DOHH2 (cell line): ENCODE data around the gene SDHA.
"Not testable (repeated sequence)": the region's sequence is repeated elsewhere in the genome, so short reads cannot be mapped to it uniquely, and the experiment has no call there.

Experiments
- H3F3A ChIP-seq: fragments of 200-600 bp; sonication (generic), shearing (Covaris generic); 2 replicates; pipeline ENCODE4 v1.6.0; 2016; ENCODE audit warnings: antibody characterized with exemption, mild to moderate bottlenecking; ENCODE audit not compliant: control insufficient read depth, insufficient read depth
- H3K27ac ChIP-seq: fragments of 200-600 bp; sonication (generic); 2 replicates; pipeline ENCODE4 v1.5.1; 2014; ENCODE audit warnings: low read depth, mild to moderate bottlenecking, low read length, moderate library complexity
- H3K27me3 ChIP-seq: fragments of 200-600 bp; sonication (generic); 2 replicates; pipeline ENCODE4 v1.6.1; 2014; ENCODE audit warnings: mild to moderate bottlenecking, low read length, mixed read lengths; ENCODE audit not compliant: control insufficient read depth
- H3K36me3 ChIP-seq: fragments of 200-600 bp; sonication (generic); 2 replicates; pipeline ENCODE4 v1.6.1; 2014; ENCODE audit warnings: mild to moderate bottlenecking, low read length, moderate library complexity, mixed read lengths; ENCODE audit not compliant: control insufficient read depth
- H3K4me1 ChIP-seq: fragments of 200-600 bp; sonication (generic); 2 replicates; pipeline ENCODE4 v1.6.1; 2014; ENCODE audit warnings: mild to moderate bottlenecking, low read length, mixed read lengths; ENCODE audit not compliant: control insufficient read depth
- H3K4me2 ChIP-seq: fragments of 200-600 bp; sonication (generic); 2 replicates; pipeline ENCODE4 v1.6.0; 2014; ENCODE audit warnings: mild to moderate bottlenecking, low read length, moderate library complexity
- H3K4me3 ChIP-seq: fragments of 200-600 bp; sonication (generic); 2 replicates; pipeline ENCODE4 v1.5.1; 2014; ENCODE audit warnings: mild to moderate bottlenecking, low read length, mixed read lengths
- H3K79me2 ChIP-seq: fragments of 200-600 bp; sonication (generic); 2 replicates; pipeline ENCODE4 v1.6.1; 2014; ENCODE audit warnings: mild to moderate bottlenecking, low read length, mixed read lengths; ENCODE audit not compliant: control insufficient read depth
- H3K9me2 ChIP-seq: fragments of 200-600 bp; sonication (generic); replicated peaks from 2 replicates; pipeline ENCODE4 v1.6.1; 2014; ENCODE audit warnings: mild to moderate bottlenecking, low read length, mixed read lengths; ENCODE audit not compliant: control insufficient read depth
- H3K9me3 ChIP-seq: fragments of 200-600 bp; sonication (generic); 2 replicates; pipeline ENCODE4 v1.6.1; 2014; ENCODE audit warnings: antibody characterized with exemption, low read length, mixed read lengths; ENCODE audit not compliant: control insufficient read depth, insufficient read depth
- H4K20me1 ChIP-seq: fragments of 200-600 bp; sonication (generic); 2 replicates; pipeline ENCODE4 v1.6.0; 2014; ENCODE audit warnings: low read depth, mild to moderate bottlenecking, antibody characterized with exemption, low read length, moderate library complexity; ENCODE audit not compliant: control insufficient read depth, insufficient read depth
- CTCF ChIP-seq: fragments of 200-600 bp; sonication (generic); IDR thresholded peaks from one replicate; pipeline ENCODE4 v1.5.1; 2014; ENCODE audit warnings: antibody characterized with exemption, mild to moderate bottlenecking, low read depth, low read length; ENCODE audit not compliant: poor library complexity, severe bottlenecking
- EZH2phosphoT487 ChIP-seq: fragments of 200-600 bp; sonication (generic); IDR thresholded peaks from 2 replicates; pipeline ENCODE4 v1.6.1; 2017; ENCODE audit warnings: borderline replicate concordance, mild to moderate bottlenecking, antibody characterized with exemption, low read length, moderate library complexity, mixed read lengths

SDHA gene

DNA sequence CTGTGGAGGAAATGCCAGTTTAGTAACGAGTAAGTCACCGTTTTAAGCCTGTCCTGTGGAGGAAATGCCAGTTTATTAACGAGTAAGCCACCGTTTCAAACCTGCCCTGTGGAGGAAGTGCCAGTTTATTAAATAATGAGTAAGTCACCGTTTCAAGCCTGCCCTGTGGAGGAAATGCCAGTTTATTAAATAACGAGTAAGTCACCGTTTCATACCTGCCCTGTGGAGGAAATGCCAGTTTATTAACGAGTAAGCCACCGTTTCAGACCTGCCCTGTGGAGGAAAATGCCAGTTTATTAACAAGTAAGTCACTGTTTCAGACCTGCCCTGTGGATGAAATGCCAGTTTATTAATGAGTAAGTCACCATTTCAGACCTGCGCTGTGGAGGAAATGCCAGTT is 34.4 kb downstream of the SDHA start:
- peaks cover 11% of the 10 kb centered on the region for H3F3A ChIP-seq
- no peak overlapping the region for H3K27ac ChIP-seq
- H3K4me2 ChIP-seq = no peak overlapping the region
- no peaks in the 10 kb centered on the region for H3K4me1 ChIP-seq
- H3K9me2 ChIP-seq = no peaks in the 10 kb centered on the region
- TF ChIP-seq EZH2phosphoT487 (no peak), CTCF (no peak)
- H3K9me3 ChIP-seq = peaks cover 6% of the 10 kb centered on the region; the same call in 1 of the 2 replicates
- peaks cover 85% of the 10 kb centered on the region for H3K36me3 ChIP-seq
- no peaks in the 10 kb centered on the region for H3K27me3 ChIP-seq
- H3K79me2 ChIP-seq = no peaks in the 10 kb centered on the region
- no peaks in the 10 kb centered on the region for H4K20me1 ChIP-seq
- H3K4me3 ChIP-seq = no peak overlapping the region

DNA sequence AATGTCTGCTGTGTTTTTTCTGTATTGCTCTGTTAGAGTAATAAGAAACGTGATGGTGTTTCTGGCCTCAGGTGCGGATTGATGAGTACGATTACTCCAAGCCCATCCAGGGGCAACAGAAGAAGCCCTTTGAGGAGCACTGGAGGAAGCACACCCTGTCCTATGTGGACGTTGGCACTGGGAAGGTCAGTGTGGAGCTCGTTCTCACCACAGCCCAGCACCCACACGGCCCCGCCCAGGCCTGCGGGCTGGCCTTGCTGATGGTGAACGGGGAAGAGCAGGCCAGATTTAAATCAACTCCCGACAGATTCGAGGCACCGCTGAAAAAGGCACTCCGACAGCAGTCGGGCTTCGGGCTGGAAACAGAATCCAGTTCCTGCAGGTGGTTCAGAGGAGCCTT is 36.2 kb downstream of the SDHA start:
- H3K4me3 ChIP-seq, H3K4me1 ChIP-seq, H3K4me2 ChIP-seq, H4K20me1 ChIP-seq, H3K9me2 ChIP-seq, H3K27ac ChIP-seq, H3K79me2 ChIP-seq, H3K27me3 ChIP-seq: not testable (repeated sequence)
- Histone ChIP-seq H3K9me3 (peaks cover 10% of the 10 kb centered on the region; the same call in 1 of the 2 replicates), H3K36me3 (peaks cover 74% of the 10 kb centered on the region), H3F3A (peaks cover 15% of the 10 kb centered on the region)

DNA sequence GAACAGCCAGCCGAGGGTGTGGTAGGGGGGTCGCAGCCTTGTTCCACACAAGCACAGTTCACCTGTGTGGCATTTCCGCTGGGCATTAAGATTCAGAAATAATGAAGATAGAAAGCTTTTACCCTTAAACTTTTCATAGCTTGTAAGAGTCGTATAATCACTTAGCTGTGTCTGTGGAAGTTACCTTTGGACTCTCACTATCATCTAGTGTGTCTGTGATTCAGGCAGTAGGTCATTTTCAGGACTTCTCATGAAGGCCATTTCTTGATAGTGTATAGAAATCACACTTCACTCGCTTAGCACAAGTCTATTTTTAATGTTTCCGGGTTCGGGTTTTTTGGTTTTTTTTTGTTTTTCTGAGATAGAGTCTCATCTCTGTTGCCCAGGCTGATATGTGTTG is 37.0 kb downstream of the SDHA start:
- H3K27ac ChIP-seq, H3K4me2 ChIP-seq: not testable (repeated sequence)

DNA sequence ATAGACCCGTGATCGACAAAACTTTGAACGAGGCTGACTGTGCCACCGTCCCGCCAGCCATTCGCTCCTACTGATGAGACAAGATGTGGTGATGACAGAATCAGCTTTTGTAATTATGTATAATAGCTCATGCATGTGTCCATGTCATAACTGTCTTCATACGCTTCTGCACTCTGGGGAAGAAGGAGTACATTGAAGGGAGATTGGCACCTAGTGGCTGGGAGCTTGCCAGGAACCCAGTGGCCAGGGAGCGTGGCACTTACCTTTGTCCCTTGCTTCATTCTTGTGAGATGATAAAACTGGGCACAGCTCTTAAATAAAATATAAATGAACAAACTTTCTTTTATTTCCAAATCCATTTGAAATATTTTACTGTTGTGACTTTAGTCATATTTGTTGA is 38.2 kb downstream of the SDHA start:
- H3K27me3 ChIP-seq, H4K20me1 ChIP-seq, H3K4me1 ChIP-seq, H3K4me2 ChIP-seq, H3K9me2 ChIP-seq, H3K27ac ChIP-seq, H3K79me2 ChIP-seq, H3K4me3 ChIP-seq: not testable (repeated sequence)
- peaks cover 10% of the 10 kb centered on the region; the same call in 1 of the 2 replicates for H3K9me3 ChIP-seq
- peaks cover 60% of the 10 kb centered on the region for H3K36me3 ChIP-seq
- H3F3A ChIP-seq = peaks cover 15% of the 10 kb centered on the region

More for the DNA sequence above, 37.0 kb downstream of the SDHA start:
- H3F3A ChIP-seq = peaks cover 15% of the 10 kb centered on the region
- not testable (repeated sequence) for H3K79me2 ChIP-seq, H3K4me3 ChIP-seq, H3K9me2 ChIP-seq, H3K4me1 ChIP-seq, H3K27me3 ChIP-seq, H4K20me1 ChIP-seq
- peaks cover 10% of the 10 kb centered on the region; the same call in 1 of the 2 replicates for H3K9me3 ChIP-seq
- peaks cover 68% of the 10 kb centered on the region for H3K36me3 ChIP-seq

DNA sequence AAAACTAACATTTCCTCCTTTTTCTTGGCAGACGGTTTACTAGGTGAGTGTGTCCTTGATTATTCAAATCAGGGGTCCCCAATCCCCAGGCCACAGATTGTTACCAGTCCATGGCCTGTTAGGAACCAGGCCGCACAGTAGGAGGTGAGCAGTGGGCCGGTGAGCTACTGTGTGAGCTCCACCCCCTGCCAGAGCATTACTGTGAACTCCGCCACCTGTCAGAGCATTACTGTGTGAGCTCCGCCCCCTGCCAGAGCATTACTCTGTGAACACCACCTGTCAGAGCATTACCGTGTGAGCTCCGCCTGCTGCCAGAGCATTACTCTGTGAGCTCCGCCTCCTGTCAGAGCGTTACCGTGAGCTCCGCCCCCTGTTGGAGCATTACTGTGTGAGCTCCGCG is 39.0 kb downstream of the SDHA start:
- no peak for TF ChIP-seq EZH2phosphoT487
- TF ChIP-seq CTCF = no peak
- Histone ChIP-seq H3K27ac (no peak overlapping the region), H3K36me3 (peaks cover 54% of the 10 kb centered on the region), H3K4me3 (no peak overlapping the region), H3K79me2 (no peaks in the 10 kb centered on the region), H3K4me2 (no peak overlapping the region), H4K20me1 (no peaks in the 10 kb centered on the region), H3K9me2 (no peaks in the 10 kb centered on the region), H3K4me1 (no peaks in the 10 kb centered on the region), H3F3A (peaks cover 15% of the 10 kb centered on the region), H3K9me3 (peaks cover 10% of the 10 kb centered on the region; the same call in 1 of the 2 replicates), H3K27me3 (no peaks in the 10 kb centered on the region)

GRCh38 chr5:263275-263974 is 45.3 kb downstream of the SDHA start:
- not testable (repeated sequence) for H3K79me2 ChIP-seq, H3K9me3 ChIP-seq, H3K27me3 ChIP-seq, H3K27ac ChIP-seq, H4K20me1 ChIP-seq, H3K9me2 ChIP-seq, H3K4me2 ChIP-seq, H3F3A ChIP-seq, H3K4me3 ChIP-seq, H3K4me1 ChIP-seq
- H3K36me3 ChIP-seq = peaks cover 24% of the 10 kb centered on the region
